Panc1 (cell line): Measurements from ENCODE around the gene DAPP1. TPM values are rescaled to one million over a fixed set of nuclear protein-coding genes. Genes with fewer than 3 reads are reported as not detected.

ENCODE experiments used
- ATAC-seq: fragments of 200-7000 bp; cut with Tn5 transposase; 2 replicates; pipeline ENCODE4 v1.9.1; 2020; ENCODE audit warnings: mild to moderate bottlenecking, moderate library complexity
- BruUV-seq: library from RNA; stranded (reverse); fragments of 400-500 nt; replicated peaks from 2 replicates; lab custom pipeline; 2021; lab: Mats Ljungman, UMichigan
- CTCF ChIA-PET: fragments of 300-600 bp; sonication (Branson Sonifier 250); formaldehyde crosslinking; loops from one replicate; lab custom pipeline; 2022; ENCODE audit warnings: antibody characterized with exemption; lab: Charles Lee
- POLR2A ChIA-PET: fragments of 300-600 bp; sonication (Branson Sonifier 250); formaldehyde crosslinking; loops from one replicate; lab custom pipeline; 2022; ENCODE audit warnings: antibody characterized with exemption; lab: Charles Lee
- DNase-seq: peaks from one replicate; pipeline ENCODE4 v3.0.0-alpha.2; 2010; ENCODE audit warnings: low read depth, low spot score
- H3K27ac ChIP-seq: 2 replicates; pipeline ENCODE4 v1.5.1; 2011; ENCODE audit warnings: mild to moderate bottlenecking, low read length, inconsistent platforms
- H3K27me3 ChIP-seq: fragments of 200-500 bp; sonication (Bioruptor generic); 2 replicates; pipeline ENCODE4 v1.6.0; 2014; ENCODE audit warnings: low read length, inconsistent platforms; ENCODE audit not compliant: control insufficient read depth, insufficient read depth
- H3K36me3 ChIP-seq: fragments of 200-500 bp; sonication (Bioruptor generic); 2 replicates; pipeline ENCODE4 v1.5.1; 2014; ENCODE audit warnings: inconsistent platforms, mild to moderate bottlenecking, low read length, moderate library complexity; ENCODE audit not compliant: control insufficient read depth, insufficient read depth
- H3K4me1 ChIP-seq: 2 replicates; pipeline ENCODE4 v1.5.1; 2011; ENCODE audit warnings: inconsistent platforms, mild to moderate bottlenecking, low read length, moderate library complexity; ENCODE audit not compliant: control insufficient read depth, insufficient read depth
- H3K4me3 ChIP-seq, 2 experiments: 2 replicates each; pipeline ENCODE4 v1.5.1; 2011 to 2012; ENCODE audit warnings: low read depth in 2 of 2, low read length in 2 of 2, mild to moderate bottlenecking in 2 of 2, inconsistent platforms in 1 of 2, moderate library complexity in 1 of 2
- H3K9me3 ChIP-seq: fragments of 200-500 bp; sonication (Bioruptor generic); 2 replicates; pipeline ENCODE4 v1.5.1; 2014; ENCODE audit warnings: low read depth, mild to moderate bottlenecking, inconsistent platforms, low read length, moderate library complexity; ENCODE audit not compliant: control insufficient read depth, insufficient read depth
- CTCF ChIP-seq: fragments of 450-650 bp; IDR thresholded peaks from 2 replicates; pipeline ENCODE4 v1.5.1; 2017; ENCODE audit warnings: mild to moderate bottlenecking
- POLR2AphosphoS5 ChIP-seq: IDR thresholded peaks from 2 replicates; pipeline ENCODE4 v1.6.1; 2012; ENCODE audit warnings: mild to moderate bottlenecking, low read depth, low read length, moderate library complexity
- SIN3A ChIP-seq: IDR thresholded peaks from 2 replicates; pipeline ENCODE4 v1.6.1; 2012; ENCODE audit warnings: low read depth, mild to moderate bottlenecking, low read length, moderate library complexity, borderline replicate concordance; ENCODE audit not compliant: insufficient read depth
- TCF7L2 ChIP-seq: IDR thresholded peaks from 2 replicates; pipeline ENCODE4 v1.6.1; 2011; ENCODE audit warnings: mild to moderate bottlenecking, low read depth, low read length, inconsistent platforms
- in situ Hi-C: cut with HindIII; loops from 2 replicates; pipeline ENCODE4 v1.10.0; 2016; ENCODE audit warnings: low sequenced_read_pairs, low pct_unique_long_range_greater_than_20kb
- intact Hi-C: fragments of 100-400 bp; cut with micrococcal nuclease; formaldehyde crosslinking; loops from one replicate; pipeline ENCODE4 v1.10.0; 2022; ENCODE audit not compliant: unreplicated experiment
- total RNA-seq: library from RNA; stranded (reverse); gene quantifications from one replicate; pipeline ENCODE4 v1.2.1, GENCODE V29; 2021; ENCODE audit not compliant: unreplicated experiment
- TF ChIP-seq, protein P1 (sequence below), 2 experiments: IDR thresholded peaks; 2 replicates each; pipeline ENCODE4 v1.6.1; 2011 to 2012; ENCODE audit warnings: low read depth in 2 of 2, control low read depth in 1 of 2, low read length in 1 of 2, mild to moderate bottlenecking in 1 of 2, moderate library complexity in 1 of 2; ENCODE audit not compliant: insufficient read depth in 1 of 2

DAPP1 gene
- total RNA-seq, 1 experiment from 2014 or later: not detected

DNA sequence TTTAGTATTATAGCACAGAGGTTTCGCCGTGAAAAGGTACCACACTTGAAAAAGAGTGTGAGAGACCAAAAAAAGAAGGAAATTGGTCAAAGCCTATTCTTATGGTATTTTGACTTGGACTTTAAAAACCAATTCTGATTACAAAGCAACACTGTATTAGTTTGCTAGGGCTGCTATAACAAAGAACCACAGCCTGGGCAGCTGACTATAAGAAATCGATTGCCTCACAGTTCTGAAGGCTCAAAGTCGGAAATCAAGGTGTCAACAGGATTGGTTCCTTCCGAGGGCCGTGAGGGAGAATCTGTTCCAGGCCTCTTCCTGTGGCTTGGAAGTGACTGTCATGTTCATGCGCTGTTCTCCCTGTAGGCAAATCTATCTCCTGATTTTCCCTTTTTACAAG lies 17.9 kb downstream of the DAPP1 start:
- no peak overlapping the region for H3K27ac ChIP-seq
- TF ChIP-seq TCF7L2 (no peak), POLR2AphosphoS5 (no peak), CTCF (no peak), SIN3A (no peak)
- TF ChIP-seq, protein P1, sequence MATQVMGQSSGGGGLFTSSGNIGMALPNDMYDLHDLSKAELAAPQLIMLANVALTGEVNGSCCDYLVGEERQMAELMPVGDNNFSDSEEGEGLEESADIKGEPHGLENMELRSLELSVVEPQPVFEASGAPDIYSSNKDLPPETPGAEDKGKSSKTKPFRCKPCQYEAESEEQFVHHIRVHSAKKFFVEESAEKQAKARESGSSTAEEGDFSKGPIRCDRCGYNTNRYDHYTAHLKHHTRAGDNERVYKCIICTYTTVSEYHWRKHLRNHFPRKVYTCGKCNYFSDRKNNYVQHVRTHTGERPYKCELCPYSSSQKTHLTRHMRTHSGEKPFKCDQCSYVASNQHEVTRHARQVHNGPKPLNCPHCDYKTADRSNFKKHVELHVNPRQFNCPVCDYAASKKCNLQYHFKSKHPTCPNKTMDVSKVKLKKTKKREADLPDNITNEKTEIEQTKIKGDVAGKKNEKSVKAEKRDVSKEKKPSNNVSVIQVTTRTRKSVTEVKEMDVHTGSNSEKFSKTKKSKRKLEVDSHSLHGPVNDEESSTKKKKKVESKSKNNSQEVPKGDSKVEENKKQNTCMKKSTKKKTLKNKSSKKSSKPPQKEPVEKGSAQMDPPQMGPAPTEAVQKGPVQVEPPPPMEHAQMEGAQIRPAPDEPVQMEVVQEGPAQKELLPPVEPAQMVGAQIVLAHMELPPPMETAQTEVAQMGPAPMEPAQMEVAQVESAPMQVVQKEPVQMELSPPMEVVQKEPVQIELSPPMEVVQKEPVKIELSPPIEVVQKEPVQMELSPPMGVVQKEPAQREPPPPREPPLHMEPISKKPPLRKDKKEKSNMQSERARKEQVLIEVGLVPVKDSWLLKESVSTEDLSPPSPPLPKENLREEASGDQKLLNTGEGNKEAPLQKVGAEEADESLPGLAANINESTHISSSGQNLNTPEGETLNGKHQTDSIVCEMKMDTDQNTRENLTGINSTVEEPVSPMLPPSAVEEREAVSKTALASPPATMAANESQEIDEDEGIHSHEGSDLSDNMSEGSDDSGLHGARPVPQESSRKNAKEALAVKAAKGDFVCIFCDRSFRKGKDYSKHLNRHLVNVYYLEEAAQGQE (IDR thresholded peaks at IDR 0.05; ENCODE audit: insufficient read depth in 1 of 2, low read depth in 2 of 2, low read length in 1 of 2): no peak
- no peak overlapping the region for H3K4me3 ChIP-seq
- H3K27me3 ChIP-seq: no peaks in the 10 kb centered on the region; the same call in 1 of the 2 replicates
- H3K36me3 ChIP-seq: no peaks in the 10 kb centered on the region
- intact Hi-C loops (no loop called here), in situ Hi-C loops (no loop called here)
- no peaks in the 10 kb centered on the region for H3K4me1 ChIP-seq
- BruUV-seq: no TSS peak
- H3K9me3 ChIP-seq: no peaks in the 10 kb centered on the region
- no peak for ATAC-seq
- POLR2A ChIA-PET: no interaction called here
- DNase-seq: no peak
- CTCF ChIA-PET: no interaction called here

DNA sequence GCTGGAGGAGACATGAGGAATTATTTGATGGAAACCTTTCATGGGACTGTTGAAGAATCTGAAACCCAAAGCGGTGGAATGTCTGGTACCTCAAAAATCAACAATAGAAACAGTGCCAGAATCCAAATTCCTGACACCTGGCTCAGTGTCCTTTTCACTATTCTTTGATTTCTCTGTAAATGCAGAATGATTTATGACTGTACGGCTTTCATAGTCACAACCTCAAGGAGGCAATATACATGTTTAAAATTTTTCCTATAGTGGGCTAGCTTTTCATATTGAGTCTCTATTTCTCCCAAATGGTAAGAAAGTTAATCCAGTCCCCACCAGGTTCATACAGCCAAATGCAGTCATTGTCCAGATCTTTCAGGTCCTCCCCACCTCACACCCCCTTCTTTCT lies 19.3 kb downstream of the DAPP1 start:
- Histone ChIP-seq H3K36me3 (no peaks in the 10 kb centered on the region), H3K27ac (no peak overlapping the region), H3K4me3 (no peak overlapping the region), H3K4me1 (no peaks in the 10 kb centered on the region), H3K27me3 (no peaks in the 10 kb centered on the region; the same call in 1 of the 2 replicates), H3K9me3 (no peaks in the 10 kb centered on the region)
- DNase-seq (no peak), ATAC-seq (no peak)
- no TSS peak for BruUV-seq
- TF ChIP-seq CTCF (no peak), POLR2AphosphoS5 (no peak), SIN3A (no peak), TCF7L2 (no peak)
- TF ChIP-seq, protein P1 (IDR thresholded peaks at IDR 0.05; ENCODE audit: insufficient read depth in 1 of 2, low read depth in 2 of 2, low read length in 1 of 2): no peak
- in situ Hi-C loops (no loop called here), intact Hi-C loops (no loop called here)
- CTCF ChIA-PET: no interaction called here
- POLR2A ChIA-PET: no interaction called here
